Measurements from ENCODE around the gene MED29. TPM values are rescaled to one million over a fixed set of nuclear protein-coding genes. Genes with fewer than 3 reads are reported as not detected.
"Not testable (repeated sequence)": the region's sequence is repeated elsewhere in the genome, so short reads cannot be mapped to it uniquely, and the experiment has no call there.

MED29 gene
- total RNA-seq, 1 experiment from 2014 or later = 739 TPM

- H3K9me3 ChIP-seq (ENCODE audit: control insufficient read depth, insufficient read depth, low read depth, low read length) = no peaks in the 10 kb centered on the region
- H3K4me1 ChIP-seq (ENCODE audit: control insufficient read depth, insufficient read depth, low read length) = no peaks in the 10 kb centered on the region
- no peaks in the 10 kb centered on the region for H3K27me3 ChIP-seq (ENCODE audit: control insufficient read depth, insufficient read depth, low read length)
- CTCF ChIA-PET = interaction anchor here (0.5 to 1.6 kb wide), 3 partner anchors 20 to 51 kb away, joined by 5 to 10 read pairs (median 7); no protein-coding TSS in a partner anchor
- in situ Hi-C loops (cut with HindIII; ENCODE audit: low pct_unique_long_range_greater_than_20kb, low sequenced_read_pairs) (no loop called here), intact Hi-C loops (cut with micrococcal nuclease; ENCODE audit: unreplicated experiment) (no loop called here)
- DNase-seq (ENCODE audit: low read depth, low spot score) (no peak), ATAC-seq (no peak)
- POLR2A ChIA-PET = interaction anchor here (0.5 to 1.0 kb wide), 8 partner anchors 9 to 54 kb away, joined by 3 to 6 read pairs (median 3); partner anchors contain the start of genes MED29 and PAF1
- H3K4me3 ChIP-seq (ENCODE audit: low read depth in 2 of 2, low read length in 2 of 2) = no peak overlapping the region
- BruUV-seq (replicated peaks) = no TSS peak
- no peak overlapping the region for H3K27ac ChIP-seq (ENCODE audit: low read length)
- peaks cover 75% of the 10 kb centered on the region for H3K36me3 ChIP-seq (ENCODE audit: control insufficient read depth, insufficient read depth, low read length)
- TF ChIP-seq CTCF (IDR thresholded peaks at IDR 0.05) (no peak), POLR2AphosphoS5 (IDR thresholded peaks at IDR 0.05; ENCODE audit: low read depth, low read length) (no peak), SIN3A (IDR thresholded peaks at IDR 0.05; ENCODE audit: borderline replicate concordance, insufficient read depth, low read depth, low read length) (no peak)
These were observed 13.5 kb upstream of the MED29 start for GRCh38 chr19:39377373-39378362.

GRCh38 chr19:39379366-39379765 is 11.8 kb upstream of the MED29 start:
- POLR2A ChIA-PET = interaction anchor here (0.5 to 0.6 kb wide), 3 partner anchors 10 to 26 kb away, joined by 3 read pairs; no protein-coding TSS in a partner anchor
- BruUV-seq (replicated peaks); DNase-seq (ENCODE audit: low read depth, low spot score); ATAC-seq; H3K27me3 ChIP-seq (ENCODE audit: control insufficient read depth, insufficient read depth, low read length); H3K27ac ChIP-seq (ENCODE audit: low read length); H3K4me1 ChIP-seq (ENCODE audit: control insufficient read depth, insufficient read depth, low read length); H3K4me3 ChIP-seq (ENCODE audit: low read depth in 2 of 2, low read length in 2 of 2); H3K9me3 ChIP-seq (ENCODE audit: control insufficient read depth, insufficient read depth, low read depth, low read length); intact Hi-C loops (cut with micrococcal nuclease; ENCODE audit: unreplicated experiment); in situ Hi-C loops (cut with HindIII; ENCODE audit: low pct_unique_long_range_greater_than_20kb, low sequenced_read_pairs): not testable (repeated sequence)
- CTCF ChIA-PET = interaction anchor here (0.8 kb wide), 1 partner anchor 19 kb away, joined by 3 read pairs; no protein-coding TSS in a partner anchor
- H3K36me3 ChIP-seq (ENCODE audit: control insufficient read depth, insufficient read depth, low read length) = peaks cover 86% of the 10 kb centered on the region

- in situ Hi-C loops (cut with HindIII; ENCODE audit: low pct_unique_long_range_greater_than_20kb, low sequenced_read_pairs) = no loop called here
- Histone ChIP-seq H3K9me3 (ENCODE audit: control insufficient read depth, insufficient read depth, low read depth, low read length) (no peaks in the 10 kb centered on the region), H3K27me3 (ENCODE audit: control insufficient read depth, insufficient read depth, low read length) (no peaks in the 10 kb centered on the region), H3K27ac (ENCODE audit: low read length) (no peak overlapping the region), H3K4me3 (ENCODE audit: low read depth in 2 of 2, low read length in 2 of 2) (no peak overlapping the region), H3K36me3 (ENCODE audit: control insufficient read depth, insufficient read depth, low read length) (peaks cover 90% of the 10 kb centered on the region), H3K4me1 (ENCODE audit: control insufficient read depth, insufficient read depth, low read length) (peaks cover 12% of the 10 kb centered on the region; the same call in 1 of the 2 replicates)
- BruUV-seq (replicated peaks) = no TSS peak
- intact Hi-C loops (cut with micrococcal nuclease; ENCODE audit: unreplicated experiment) = no loop called here
- DNase-seq (ENCODE audit: low read depth, low spot score) = no peak
- ATAC-seq = no peak
- ChIA-PET CTCF (interaction anchor here (0.6 to 1.2 kb wide), 6 partner anchors 18 to 822 kb away, joined by 3 to 7 read pairs (median 4); no protein-coding TSS in a partner anchor), POLR2A (interaction anchor here (0.6 to 1.5 kb wide), 8 partner anchors 9 to 162 kb away, joined by 3 to 16 read pairs (median 6); partner anchors contain the start of genes MED29, PAF1, RPS16 and SAMD4B)
- TF ChIP-seq CTCF (IDR thresholded peaks at IDR 0.05) (no peak), TCF7L2 (IDR thresholded peaks at IDR 0.05; ENCODE audit: low read depth, low read length) (no peak), POLR2AphosphoS5 (IDR thresholded peaks at IDR 0.05; ENCODE audit: low read depth, low read length) (no peak), SIN3A (IDR thresholded peaks at IDR 0.05; ENCODE audit: borderline replicate concordance, insufficient read depth, low read depth, low read length) (no peak), REST (IDR thresholded peaks at IDR 0.05; ENCODE audit: insufficient read depth in 1 of 2, low read depth in 2 of 2, low read length in 1 of 2) (no peak)
These were observed 11.2 kb upstream of the MED29 start for GRCh38 chr19:39379865-39380396.
